Measurements from ENCODE around the gene ARCN1.

DNA sequence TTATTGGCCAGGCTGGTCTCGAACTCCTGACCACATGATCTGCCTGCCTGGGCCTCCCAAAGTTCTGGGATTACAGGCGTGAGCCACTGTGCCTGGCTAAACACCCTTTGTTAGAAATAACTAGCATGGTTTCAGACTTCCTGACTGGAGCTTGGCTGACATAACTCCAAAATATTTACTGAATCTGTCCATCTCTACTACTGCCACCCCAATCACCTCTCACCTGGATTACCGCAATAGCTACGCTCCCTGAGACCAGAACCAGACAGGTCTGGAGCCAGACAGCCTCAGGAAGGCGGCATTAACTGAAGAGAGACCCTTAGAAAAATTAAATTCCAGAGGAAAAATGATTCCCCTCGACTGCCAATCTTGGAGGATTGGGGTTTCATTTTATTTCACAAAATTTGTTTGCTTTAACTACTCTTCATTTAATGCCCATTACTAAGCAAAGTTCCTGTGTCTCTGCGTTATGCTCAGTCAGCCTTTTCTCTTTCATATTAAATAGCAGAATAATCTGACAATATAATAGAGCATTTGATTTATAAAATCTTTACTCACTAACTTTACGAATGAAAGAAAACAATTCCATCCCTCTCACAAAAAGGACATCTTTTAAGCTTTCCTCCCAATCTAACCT, 28.1 kb upstream of the ARCN1 start:
- TF ChIP-seq SREBF2 (IDR thresholded peaks at IDR 0.05) (no peak), JUN (IDR thresholded peaks at IDR 0.05) (no peak), PHF8 (IDR thresholded peaks at IDR 0.05; ENCODE audit: borderline replicate concordance, low read depth) (no peak)
